Stimulated activated CD4-positive, alpha-beta T cell treated with anti-CD3 and anti-CD28 coated beads, Interleukin-15, amount 100 ng/mL, for 1 hour (primary cell): ENCODE measurements around the gene GRB10.

Experiments used
- DNase-seq, 2 donors: peaks; one replicate each; pipeline ENCODE4 v3.0.0-alpha.2; 2020; ENCODE audit warnings: low read depth in 1 of 2, low spot score in 1 of 2

Gene GRB10

DNA sequence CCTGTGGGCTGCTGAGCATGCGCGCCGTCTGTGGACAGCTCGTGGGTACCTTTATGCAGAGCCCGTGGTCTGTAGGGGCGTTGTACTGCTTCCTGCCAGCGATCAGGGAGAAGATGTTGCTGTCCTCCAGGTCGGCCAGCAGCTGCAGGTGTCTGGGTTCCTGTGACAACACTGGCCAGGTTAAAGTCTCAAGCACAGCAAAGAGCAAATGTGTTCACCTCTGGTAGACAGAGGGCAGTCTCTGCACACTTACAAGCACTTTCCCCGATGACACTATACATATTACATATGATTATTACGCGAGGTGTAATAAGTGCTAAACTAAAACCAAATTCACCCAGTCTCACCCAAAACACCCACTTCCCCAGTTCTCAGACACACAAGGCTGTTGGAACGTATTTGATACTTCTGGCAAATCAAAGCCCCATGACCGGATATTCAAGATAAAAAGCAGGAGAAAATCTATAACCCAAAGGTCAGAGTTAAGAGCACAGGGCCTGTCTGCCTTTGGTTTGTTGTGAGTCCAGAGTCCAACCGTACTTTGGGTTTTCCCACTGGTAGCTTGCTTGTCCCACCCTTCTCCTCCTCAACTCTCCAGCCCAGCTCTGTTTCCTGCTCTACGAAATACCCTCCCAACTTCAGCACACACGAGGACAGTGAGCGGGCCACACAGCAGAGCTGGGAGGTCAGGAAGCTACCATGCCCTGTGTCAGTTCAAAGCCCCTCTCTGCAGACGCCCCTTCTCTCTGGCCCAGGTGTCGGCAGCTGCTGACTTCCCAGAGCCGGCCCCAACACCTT lies 167.8 kb downstream of the GRB10 start:
- no peak for DNase-seq

- DNase-seq, result no peak
Observed at GRCh38 chr7:50613473-50613872, 169.2 kb downstream of the GRB10 start.

GRCh38 chr7:50612704-50613103 lies 170.0 kb downstream of the GRB10 start:
- no peak for DNase-seq

DNA sequence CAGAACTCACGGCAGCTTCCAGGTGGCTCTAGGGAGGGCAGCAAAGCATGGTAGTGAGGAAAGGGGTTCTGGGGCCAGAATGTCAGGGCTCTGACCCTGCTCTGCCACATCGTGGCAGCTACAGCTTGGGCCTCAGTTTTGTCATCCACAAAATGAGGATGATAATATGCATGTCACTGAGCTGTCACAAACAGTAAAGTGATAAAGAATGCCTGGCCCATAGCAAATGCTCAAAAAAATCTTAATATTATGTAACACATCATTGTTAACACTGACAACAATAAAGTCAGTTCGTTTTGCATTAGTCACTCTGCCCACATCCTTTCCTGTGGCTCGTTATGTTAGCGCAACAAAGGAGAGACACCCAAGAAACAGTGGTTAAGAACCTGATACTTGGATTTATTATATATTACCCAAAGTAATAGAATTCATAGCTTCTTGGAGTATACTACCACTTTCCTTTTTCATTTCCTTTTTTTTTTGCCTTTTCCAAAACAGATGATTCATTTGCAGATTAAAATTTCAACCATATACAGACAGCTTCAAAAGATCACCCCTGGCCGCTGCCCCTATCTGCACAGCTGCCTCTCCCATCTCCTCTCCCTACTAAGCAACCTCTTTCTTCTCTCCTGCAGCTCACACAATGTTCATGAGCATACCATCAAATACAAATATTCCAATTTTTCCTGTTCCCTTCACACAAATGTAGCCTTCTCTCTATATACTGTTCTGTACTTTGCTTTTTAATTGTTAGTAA lies 172.0 kb downstream of the GRB10 start:
- no peak for DNase-seq

- DNase-seq, result no peak
Observed at GRCh38 chr7:50608196-50608906, 174.3 kb downstream of the GRB10 start.

DNA sequence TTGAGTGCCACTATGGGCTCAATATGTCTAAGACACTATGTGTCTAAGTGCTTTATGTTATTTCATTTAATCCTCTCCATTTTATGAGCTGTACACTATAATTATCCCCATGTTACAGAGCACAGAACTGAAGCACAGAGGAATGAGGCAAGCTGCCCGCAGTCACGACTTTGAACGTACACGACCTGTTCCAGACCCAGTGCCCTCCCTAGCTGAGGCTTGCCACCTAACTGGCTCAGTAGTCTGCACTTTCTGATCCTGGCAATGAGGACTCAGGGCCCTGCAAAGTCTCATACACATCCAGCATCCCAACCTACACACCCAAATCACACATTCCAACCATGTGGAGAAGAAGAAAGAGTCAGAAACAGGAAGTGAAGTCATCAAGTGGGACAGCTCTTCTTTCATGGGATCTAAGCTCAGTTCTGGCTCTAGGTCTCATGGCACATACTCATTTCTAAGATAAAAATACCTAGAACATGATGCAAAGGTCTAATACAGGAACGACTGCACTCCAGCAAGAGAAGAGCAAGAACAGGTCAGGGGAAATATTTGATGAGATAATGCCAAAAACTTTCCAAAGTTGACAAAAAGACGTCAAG lies 175.1 kb downstream of the GRB10 start:
- DNase-seq, result no peak

- DNase-seq, result no peak
Observed at GRCh38 chr7:50605059-50605458, 177.6 kb downstream of the GRB10 start.

DNA sequence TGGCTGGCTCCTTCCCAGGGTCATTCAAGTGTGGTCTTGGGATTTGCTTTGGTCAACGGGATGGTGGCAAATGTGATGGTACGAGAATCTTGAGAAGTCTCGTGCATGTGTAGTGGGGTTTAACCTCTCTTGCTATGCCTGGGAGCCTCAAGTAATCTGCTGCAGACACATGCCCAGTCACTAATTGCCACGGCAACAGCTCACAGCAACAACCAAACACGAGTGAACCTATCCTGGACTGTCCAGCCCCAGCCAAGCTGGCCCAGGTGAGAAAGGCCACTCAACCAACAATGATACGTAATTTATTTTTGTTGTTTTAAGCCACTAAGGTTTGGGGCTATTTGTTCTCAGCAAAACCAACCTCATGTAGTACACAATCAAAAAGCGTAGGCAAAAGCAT lies 179.4 kb downstream of the GRB10 start:
- no peak for DNase-seq

DNA sequence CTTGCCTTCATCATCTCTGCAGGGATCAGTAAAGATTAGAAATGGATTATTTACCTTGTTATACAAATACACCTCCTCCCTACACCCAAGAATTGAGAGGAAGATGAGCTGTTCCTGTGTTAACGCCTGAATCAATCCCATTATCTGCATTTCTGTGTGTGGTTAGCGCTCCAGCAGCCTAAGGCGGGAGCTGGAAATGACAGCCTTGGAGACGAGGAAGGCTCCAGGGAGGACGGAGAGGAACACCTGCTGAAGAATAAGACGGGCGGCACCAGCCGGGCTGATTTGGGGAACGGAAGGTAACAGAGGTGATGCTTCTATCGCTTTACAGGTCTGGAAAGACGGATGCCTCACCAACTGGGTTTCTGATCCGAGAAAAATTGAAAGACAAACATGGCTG lies 183.3 kb downstream of the GRB10 start:
- no peak for DNase-seq

DNA sequence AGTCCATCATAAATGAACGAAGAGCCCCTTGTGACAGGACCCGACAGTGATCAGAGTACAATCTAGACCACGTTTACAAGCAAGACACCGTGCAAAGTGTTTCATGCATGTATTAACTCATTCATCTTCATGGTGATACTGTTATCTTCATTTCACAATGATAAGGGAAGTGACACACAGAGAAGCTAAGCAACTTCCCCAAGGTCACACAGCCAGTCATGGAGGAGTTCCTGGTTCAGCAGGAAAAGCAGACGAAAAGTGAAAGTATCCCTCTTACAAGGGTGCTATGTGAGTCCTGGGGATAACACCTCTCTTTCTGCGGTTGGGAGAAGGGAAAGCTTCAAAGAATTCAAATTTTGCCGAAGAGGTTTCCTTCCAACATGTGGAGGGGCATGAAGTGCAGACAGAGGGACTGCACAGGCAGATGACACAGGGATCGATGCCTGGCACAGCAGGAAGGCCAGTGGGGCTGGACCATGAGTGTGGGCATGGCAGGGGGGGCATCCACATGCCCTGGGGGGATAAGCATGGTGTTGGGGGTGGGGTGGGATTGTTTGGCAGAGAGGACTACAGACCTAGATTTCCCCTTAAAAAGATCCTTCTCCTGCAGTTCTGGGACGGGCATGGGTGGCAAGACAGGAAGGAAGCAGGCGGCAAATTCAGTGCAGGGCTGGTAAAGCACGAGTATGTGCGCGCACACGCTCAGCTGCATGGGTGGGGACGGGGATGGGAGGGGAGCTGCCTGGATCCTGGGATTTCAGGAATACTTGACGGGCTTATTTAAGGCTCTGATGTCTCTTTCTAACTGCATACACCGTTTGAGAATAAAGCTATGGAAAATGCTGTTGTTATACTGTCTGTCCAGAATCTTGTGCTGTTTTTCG lies 184.0 kb downstream of the GRB10 start:
- DNase-seq, result no peak

DNA sequence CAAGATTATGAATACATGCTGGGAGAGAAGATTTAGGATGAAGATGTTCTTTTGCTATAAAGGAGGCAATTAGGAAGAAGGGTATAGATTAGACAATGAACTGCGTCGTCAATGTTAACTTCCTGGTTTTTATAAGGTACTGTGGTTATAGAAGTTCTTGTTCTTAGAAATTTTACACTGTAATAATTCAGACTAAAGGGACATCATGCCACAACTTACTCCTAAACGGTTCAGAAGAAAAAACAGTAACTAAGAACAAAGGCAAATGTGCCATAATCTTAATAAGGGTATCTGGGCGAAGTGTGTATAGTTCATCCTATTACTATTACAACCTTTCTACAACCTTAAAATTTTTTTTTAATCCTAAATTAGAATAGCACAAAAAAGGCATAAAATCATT lies 186.2 kb downstream of the GRB10 start:
- DNase-seq, result no peak

DNA sequence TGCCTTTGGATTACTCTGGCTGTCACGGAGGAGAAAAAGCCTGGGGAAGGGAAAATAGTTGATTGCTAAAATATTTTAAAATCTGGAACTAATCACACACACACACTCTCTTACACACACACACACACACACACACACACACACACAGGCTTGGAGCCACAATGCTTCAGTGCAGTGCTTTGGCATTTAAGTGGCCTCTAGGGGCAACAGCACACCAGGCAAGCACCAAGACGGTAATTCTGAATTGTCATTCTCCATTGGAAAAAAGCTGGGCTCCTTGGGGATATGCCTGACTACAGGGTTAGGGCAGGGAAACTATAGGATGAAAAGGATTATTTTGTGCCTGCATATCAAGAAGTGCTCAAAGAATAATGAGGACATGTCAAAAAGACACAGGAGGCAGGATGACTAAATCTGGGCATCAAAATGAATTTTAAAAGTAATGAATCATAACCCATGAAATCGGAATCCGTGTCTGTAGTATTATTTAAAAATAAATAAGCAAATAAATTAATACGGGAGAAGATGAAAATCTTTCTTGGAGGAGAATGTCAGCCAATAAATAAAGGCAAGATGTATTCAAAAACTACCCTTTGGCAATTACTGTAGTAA lies 187.1 kb downstream of the GRB10 start:
- no peak for DNase-seq

GRCh38 chr7:50594734-50595485 lies 187.8 kb downstream of the GRB10 start:
- no peak for DNase-seq

GRCh38 chr7:50594136-50594535 lies 188.6 kb downstream of the GRB10 start:
- no peak for DNase-seq

GRCh38 chr7:50592940-50593339 lies 189.8 kb downstream of the GRB10 start:
- no peak for DNase-seq

DNA sequence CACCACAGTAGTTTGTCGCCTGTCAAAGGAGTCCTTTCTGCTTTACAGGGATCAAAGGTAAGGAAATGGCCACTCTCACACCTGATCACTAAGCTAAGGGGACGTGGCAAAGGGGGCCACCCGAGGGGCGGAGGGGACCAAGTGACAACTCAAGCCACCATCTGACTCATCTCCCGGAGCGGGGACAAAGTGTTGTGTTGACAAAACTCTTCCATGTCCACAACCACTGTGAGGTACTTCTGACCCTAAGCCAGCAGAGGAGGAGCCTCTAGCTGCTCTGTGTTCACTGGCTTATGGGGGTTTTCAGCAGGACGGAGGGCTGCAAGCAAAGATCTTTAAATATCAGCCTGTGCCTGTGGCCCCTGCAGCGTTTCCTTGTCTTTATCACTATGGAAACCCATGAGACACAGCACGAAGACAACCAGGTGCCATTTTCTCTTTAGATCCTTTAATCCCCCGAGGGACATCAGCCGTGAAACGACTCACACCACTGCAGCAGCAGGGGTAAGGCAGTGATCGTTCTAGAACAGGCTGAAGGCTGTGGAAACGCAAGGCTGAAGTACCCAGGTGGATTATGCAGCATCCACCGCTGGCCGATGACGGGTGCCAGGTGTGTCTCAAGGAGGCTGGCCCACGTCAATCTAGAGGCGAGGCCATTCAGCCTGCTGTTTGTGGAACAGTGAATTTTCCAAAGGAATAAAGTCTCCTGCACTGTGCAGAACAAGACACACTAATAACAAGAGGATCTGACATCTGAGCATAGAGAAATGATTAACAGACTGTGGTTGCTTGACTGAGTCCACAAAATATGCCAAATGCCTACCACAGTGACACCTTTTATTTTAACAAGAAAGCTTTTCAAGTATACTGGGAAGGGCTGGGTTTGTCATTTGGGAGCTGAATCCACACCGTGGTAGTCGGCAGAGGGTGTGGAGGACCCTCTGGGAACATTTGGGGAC lies 190.9 kb downstream of the GRB10 start:
- DNase-seq, result no peak

- no peak for DNase-seq
Observed at GRCh38 chr7:50591098-50591479, 191.6 kb downstream of the GRB10 start.

DNA sequence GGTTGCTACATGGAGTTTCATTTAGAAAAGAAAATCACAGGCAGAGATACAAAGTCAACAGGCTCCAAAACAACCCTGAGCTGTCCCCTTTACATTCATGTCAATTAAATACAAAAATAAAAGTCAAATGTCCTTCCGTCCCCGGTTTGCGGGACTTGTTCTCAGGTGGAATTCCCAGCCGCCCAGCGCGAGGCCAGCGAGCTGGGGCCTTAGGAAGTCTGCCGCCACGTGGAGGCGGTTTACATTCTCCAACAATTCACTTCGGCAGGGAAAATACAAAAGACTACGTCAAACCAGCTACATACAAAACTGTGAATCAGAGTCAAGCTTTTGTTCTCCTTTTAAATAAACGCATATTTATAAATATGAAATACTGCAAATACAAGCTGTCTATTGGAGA lies 192.2 kb downstream of the GRB10 start:
- no peak for DNase-seq
